Sigmoid colon (tissue), 7 donors: ENCODE data around the gene PTPRD. TPM values are rescaled to one million over a fixed set of nuclear protein-coding genes. Genes with fewer than 3 reads are reported as not detected.

Source experiments
- DNase-seq: peaks from one replicate; pipeline ENCODE4 v3.0.0-alpha.2; 2019
- H3K27ac ChIP-seq, 4 donors: fragments of 200-600 bp; sonication (generic); one replicate each; pipeline ENCODE4 v1.5.1; 2016 to 2019; ENCODE audit warnings: mild to moderate bottlenecking in 1 of 4
- H3K27me3 ChIP-seq, 3 donors: fragments of 200-600 bp; sonication (generic); one replicate each; pipeline ENCODE4 v1.5.1; 2019; ENCODE audit warnings: mild to moderate bottlenecking in 1 of 3
- H3K36me3 ChIP-seq, 4 donors: fragments of 200-600 bp; sonication (generic); one replicate each; pipeline ENCODE4 v1.5.1; 2016 to 2019
- H3K4me1 ChIP-seq, 4 donors: fragments of 200-600 bp; sonication (generic); one replicate each; pipeline ENCODE4 v1.5.1; 2017 to 2019
- H3K4me3 ChIP-seq, 4 donors: fragments of 200-600 bp; sonication (generic); one replicate each; pipeline ENCODE4 v1.5.1; 2017 to 2019; ENCODE audit warnings: mild to moderate bottlenecking in 2 of 4, moderate library complexity in 1 of 4
- H3K9me3 ChIP-seq, 4 donors: fragments of 200-600 bp in 3 of 4; sonication (generic) in 3 of 4; one replicate each; pipeline versions ENCODE4 v1.5.1 to v1.6.1; 2013 to 2019
- CTCF ChIP-seq, 4 experiments: fragments of 450-650 bp in 3 of 4; fragments of 200-600 bp in 1 of 4; IDR thresholded peaks; one replicate each; pipeline ENCODE4 v1.5.1; 2016 to 2019; ENCODE audit warnings: antibody characterized with exemption in 4 of 4, mild to moderate bottlenecking in 3 of 4, moderate library complexity in 2 of 4
- EP300 ChIP-seq, 4 donors: sonication (generic); formaldehyde crosslinking; IDR thresholded peaks; one replicate each; pipeline ENCODE4 v1.6.1; 2017; ENCODE audit warnings: antibody characterized with exemption in 4 of 4
- POLR2A ChIP-seq, 2 donors: fragments of 450-650 bp; IDR thresholded peaks; one replicate each; pipeline ENCODE4 v1.6.1; 2016; ENCODE audit warnings: antibody characterized with exemption in 2 of 2, mild to moderate bottlenecking in 2 of 2, moderate library complexity in 2 of 2
- POLR2AphosphoS5 ChIP-seq, 4 donors: sonication (generic); formaldehyde crosslinking; IDR thresholded peaks; one replicate each; pipeline ENCODE4 v1.6.1; 2017; ENCODE audit warnings: antibody characterized with exemption in 4 of 4
- WGBS, 2 donors: extraction: QIAGEN DNeasy Blood & Tissue Kit; methylation state at CpG; one replicate each; pipeline ENCODE4 v1.1.7; 2013; 5-methylcytosine and 5-hydroxymethylcytosine counted together
- intact Hi-C: fragments of 100-400 bp; cut with DNase I; formaldehyde crosslinking; loops from one replicate; pipeline ENCODE4 v1.15.1; 2023
- polyA plus RNA-seq, 3 donors: library from polyadenylated mRNA; stranded (reverse); fragments of 200-250 nt; gene quantifications; one replicate each; pipeline ENCODE4 v1.2.3, GENCODE V29; 2013
- total RNA-seq, 4 donors: library from RNA; depleted of rRNA; stranded (reverse); fragments of >200 nt; gene quantifications; one replicate each; pipeline ENCODE4 v1.1.0, GENCODE V29; 2016
- donor health status: healthy with polysubstance abuse.
- donor health status: Bipolar disorder and iron deficiency.
- donor health status: healthy.

The PTPRD gene
- total and polyA plus RNA-seq, 7 donors, result 1.2 to 18.3 (median 6.3) TPM

GRCh38 chr9:8589476-8589875 is 2023.3 kb downstream of the PTPRD start:
- H3K9me3 ChIP-seq, result no peaks in the 10 kb centered on the region
- no peaks in the 10 kb centered on the region for H3K36me3 ChIP-seq
- WGBS, 2 donors, result 94% methylated on average over 4 of the region's 4 CpGs
- H3K4me1 ChIP-seq, result no peaks in the 10 kb centered on the region
- no peak for DNase-seq
- no peak overlapping the region for H3K27ac ChIP-seq
- intact Hi-C loops, result no loop called here
- no peak overlapping the region for H3K4me3 ChIP-seq
- no peaks in the 10 kb centered on the region for H3K27me3 ChIP-seq
- TF ChIP-seq EP300 (IDR thresholded peaks at IDR 0.05), result no peak
- TF ChIP-seq CTCF (IDR thresholded peaks at IDR 0.05), result no peak
- TF ChIP-seq POLR2A (IDR thresholded peaks at IDR 0.05), result no peak
- no peak for TF ChIP-seq POLR2AphosphoS5 (IDR thresholded peaks at IDR 0.05)

GRCh38 chr9:8585036-8585435 is 2027.8 kb downstream of the PTPRD start:
- H3K4me3 ChIP-seq, result no peak overlapping the region
- no peaks in the 10 kb centered on the region for H3K4me1 ChIP-seq
- no peaks in the 10 kb centered on the region for H3K27me3 ChIP-seq
- intact Hi-C loops, result no loop called here
- no peak overlapping the region for H3K27ac ChIP-seq
- no peak for DNase-seq
- WGBS, 2 donors, result 60 to 92% methylated on average over 2 of the region's 2 CpGs
- H3K9me3 ChIP-seq, result no peaks in the 10 kb centered on the region
- TF ChIP-seq CTCF (IDR thresholded peaks at IDR 0.05) (no peak), POLR2AphosphoS5 (IDR thresholded peaks at IDR 0.05) (no peak), POLR2A (IDR thresholded peaks at IDR 0.05) (no peak), EP300 (IDR thresholded peaks at IDR 0.05) (no peak)
- H3K36me3 ChIP-seq, result no peaks in the 10 kb centered on the region

GRCh38 chr9:8579661-8580060 is 2033.1 kb downstream of the PTPRD start:
- Histone ChIP-seq H3K4me3 (no peak overlapping the region), H3K4me1 (no peaks in the 10 kb centered on the region), H3K36me3 (no peaks in the 10 kb centered on the region), H3K27ac (no peak overlapping the region), H3K9me3 (no peaks in the 10 kb centered on the region), H3K27me3 (no peaks in the 10 kb centered on the region)
- 20 to 66% methylated on average over 2 of the region's 2 CpGs for WGBS, 2 donors
- no peak for TF ChIP-seq POLR2A (IDR thresholded peaks at IDR 0.05)
- no peak for TF ChIP-seq EP300 (IDR thresholded peaks at IDR 0.05)
- no peak for TF ChIP-seq CTCF (IDR thresholded peaks at IDR 0.05)
- no peak for TF ChIP-seq POLR2AphosphoS5 (IDR thresholded peaks at IDR 0.05)
- no peak for DNase-seq
- intact Hi-C loops, result no loop called here

GRCh38 chr9:8576741-8577140 is 2036.1 kb downstream of the PTPRD start:
- H3K4me1 ChIP-seq, result no peaks in the 10 kb centered on the region
- no peaks in the 10 kb centered on the region for H3K36me3 ChIP-seq
- intact Hi-C loops, result no loop called here
- no peak for TF ChIP-seq POLR2AphosphoS5 (IDR thresholded peaks at IDR 0.05)
- no peak for TF ChIP-seq EP300 (IDR thresholded peaks at IDR 0.05)
- no peak for TF ChIP-seq POLR2A (IDR thresholded peaks at IDR 0.05)
- TF ChIP-seq CTCF (IDR thresholded peaks at IDR 0.05), result no peak
- H3K27ac ChIP-seq, result no peak overlapping the region
- no peak for DNase-seq
- no peak overlapping the region for H3K4me3 ChIP-seq
- H3K27me3 ChIP-seq, result no peaks in the 10 kb centered on the region
- H3K9me3 ChIP-seq, result no peaks in the 10 kb centered on the region

- DNase-seq, result no peak
- H3K27me3 ChIP-seq, result no peaks in the 10 kb centered on the region
- intact Hi-C loops, result no loop called here
- H3K36me3 ChIP-seq, result no peaks in the 10 kb centered on the region
- no peak for TF ChIP-seq POLR2A (IDR thresholded peaks at IDR 0.05)
- no peak for TF ChIP-seq EP300 (IDR thresholded peaks at IDR 0.05)
- TF ChIP-seq CTCF (IDR thresholded peaks at IDR 0.05), result no peak
- no peak for TF ChIP-seq POLR2AphosphoS5 (IDR thresholded peaks at IDR 0.05)
- H3K4me3 ChIP-seq, result no peak overlapping the region
- no peak overlapping the region for H3K27ac ChIP-seq
- WGBS, 2 donors, result 96% methylated on average over 4 of the region's 4 CpGs
- no peaks in the 10 kb centered on the region for H3K4me1 ChIP-seq
- no peaks in the 10 kb centered on the region for H3K9me3 ChIP-seq
These were observed 2038.0 kb downstream of the PTPRD start for GRCh38 chr9:8574846-8575245.
